ENCODE measurements around the gene PTPRN2.

PTPRN2 gene

DNA sequence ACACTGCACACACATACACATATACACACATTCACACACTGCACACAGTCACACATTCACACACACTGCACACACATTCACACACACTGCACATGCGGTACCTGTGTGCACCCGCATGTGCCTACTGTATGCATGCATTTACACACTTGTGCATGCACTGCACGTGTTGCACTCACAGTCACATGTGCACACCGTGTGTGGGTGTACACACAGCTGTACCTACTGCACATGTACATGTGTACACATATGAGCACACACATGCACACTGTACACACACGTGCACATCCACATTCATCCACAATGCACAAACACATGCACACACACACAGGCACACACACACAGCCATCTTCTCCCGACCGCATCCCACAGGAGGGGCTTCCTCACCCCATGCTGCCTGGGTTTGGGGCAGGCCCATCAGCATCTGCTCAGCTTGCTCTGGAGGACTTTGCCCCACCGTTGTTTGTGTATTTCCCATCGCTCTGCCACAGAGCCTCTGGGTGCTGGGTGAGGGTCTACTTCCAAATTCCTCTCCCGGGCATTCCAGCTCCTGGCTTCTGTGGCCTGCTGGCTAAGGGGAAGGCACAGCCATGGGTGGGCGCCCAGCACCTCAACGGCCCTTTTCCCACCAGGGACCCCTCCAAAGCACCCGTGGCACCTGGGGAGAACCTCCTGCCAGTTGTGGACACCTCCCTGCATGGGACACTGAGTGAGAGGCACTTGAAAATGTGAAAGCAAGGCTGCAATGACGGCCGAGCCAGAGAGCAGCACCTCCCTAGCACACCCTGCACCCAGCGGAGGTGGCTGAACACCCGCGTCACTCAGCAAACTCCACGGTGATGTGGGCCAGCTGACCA lies 324.3 kb downstream of the PTPRN2 start:
- TF ChIP-seq ZFX (IDR thresholded peaks at IDR 0.05; ENCODE audit: borderline replicate concordance): no peak
- TF ChIP-seq, protein P1, sequence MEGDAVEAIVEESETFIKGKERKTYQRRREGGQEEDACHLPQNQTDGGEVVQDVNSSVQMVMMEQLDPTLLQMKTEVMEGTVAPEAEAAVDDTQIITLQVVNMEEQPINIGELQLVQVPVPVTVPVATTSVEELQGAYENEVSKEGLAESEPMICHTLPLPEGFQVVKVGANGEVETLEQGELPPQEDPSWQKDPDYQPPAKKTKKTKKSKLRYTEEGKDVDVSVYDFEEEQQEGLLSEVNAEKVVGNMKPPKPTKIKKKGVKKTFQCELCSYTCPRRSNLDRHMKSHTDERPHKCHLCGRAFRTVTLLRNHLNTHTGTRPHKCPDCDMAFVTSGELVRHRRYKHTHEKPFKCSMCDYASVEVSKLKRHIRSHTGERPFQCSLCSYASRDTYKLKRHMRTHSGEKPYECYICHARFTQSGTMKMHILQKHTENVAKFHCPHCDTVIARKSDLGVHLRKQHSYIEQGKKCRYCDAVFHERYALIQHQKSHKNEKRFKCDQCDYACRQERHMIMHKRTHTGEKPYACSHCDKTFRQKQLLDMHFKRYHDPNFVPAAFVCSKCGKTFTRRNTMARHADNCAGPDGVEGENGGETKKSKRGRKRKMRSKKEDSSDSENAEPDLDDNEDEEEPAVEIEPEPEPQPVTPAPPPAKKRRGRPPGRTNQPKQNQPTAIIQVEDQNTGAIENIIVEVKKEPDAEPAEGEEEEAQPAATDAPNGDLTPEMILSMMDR (IDR thresholded peaks at IDR 0.05): no peak
- H3K27ac ChIP-seq: no peak overlapping the region

DNA sequence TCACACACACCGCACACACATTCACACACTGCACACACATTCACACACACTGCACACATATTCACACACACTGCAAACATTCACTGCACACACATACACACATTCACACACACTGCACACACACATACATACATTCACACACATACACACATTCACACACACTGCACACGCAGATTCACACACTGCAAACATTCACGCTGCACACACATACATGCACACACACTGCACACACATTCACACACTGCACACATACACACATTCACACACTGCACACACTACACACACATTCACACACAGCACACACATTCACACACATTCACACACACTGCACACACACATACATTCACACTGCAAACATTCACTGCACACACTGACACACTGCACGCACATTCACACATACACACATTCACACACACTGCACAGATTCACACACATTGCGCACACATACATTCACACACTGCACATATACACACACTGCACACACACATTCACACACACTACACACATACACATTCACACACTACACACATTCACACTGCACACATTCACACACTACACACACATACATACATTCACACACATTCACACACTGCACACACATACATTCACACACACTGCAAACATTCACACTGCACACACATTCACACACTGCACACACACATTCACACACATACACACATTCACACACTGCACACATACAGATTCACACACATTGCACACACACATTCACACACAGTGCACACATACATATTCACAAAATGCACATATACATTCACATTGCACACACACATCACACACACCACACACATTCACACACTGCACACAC lies 325.1 kb downstream of the PTPRN2 start:
- no peak for TF ChIP-seq ZFX (IDR thresholded peaks at IDR 0.05; ENCODE audit: borderline replicate concordance)
- TF ChIP-seq, protein P1 (IDR thresholded peaks at IDR 0.05): no peak
- H3K27ac ChIP-seq: no peak overlapping the region

DNA sequence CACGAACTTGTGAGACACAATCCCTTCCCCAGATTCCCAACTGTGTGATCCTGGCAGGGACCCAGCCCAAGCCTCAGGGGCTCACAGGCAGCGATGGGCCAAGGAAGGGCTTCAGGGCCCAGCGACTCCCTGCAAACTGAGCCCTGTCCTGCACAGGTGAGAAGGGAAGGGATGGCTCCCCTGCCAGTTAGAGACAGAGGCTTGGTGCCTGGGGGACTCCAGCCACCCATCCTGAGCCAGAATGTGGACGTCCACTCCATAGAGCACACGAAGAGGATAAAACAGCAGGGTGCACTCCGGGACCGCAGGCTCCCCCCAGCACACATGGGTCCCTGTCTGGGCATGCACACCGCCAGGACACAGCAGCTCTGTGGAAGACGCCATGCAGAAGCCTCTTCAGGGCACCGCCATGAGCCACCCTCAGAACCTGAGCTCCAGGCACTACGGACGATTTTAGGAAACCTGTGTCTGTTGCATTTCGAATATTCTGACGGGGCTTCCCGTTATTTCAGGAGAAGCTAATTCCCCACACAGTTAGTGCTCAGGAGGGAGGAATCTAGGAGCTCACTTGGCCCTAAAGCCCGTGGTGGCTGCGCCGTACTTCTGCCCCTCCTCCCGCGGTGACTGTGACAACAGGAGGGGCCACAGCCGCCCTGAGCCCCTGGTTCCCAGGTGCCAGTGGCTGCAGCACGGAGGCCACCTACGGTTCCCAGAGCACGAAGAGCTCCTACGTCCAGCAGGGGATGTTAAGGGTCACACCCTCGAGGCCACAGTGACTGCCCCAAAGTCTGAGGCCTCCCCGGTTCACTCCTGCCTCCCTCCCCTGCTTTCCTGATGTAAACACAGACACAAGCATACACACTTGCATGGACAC lies 326.0 kb downstream of the PTPRN2 start:
- H3K27ac ChIP-seq: no peak overlapping the region
- no peak for TF ChIP-seq ZFX (IDR thresholded peaks at IDR 0.05; ENCODE audit: borderline replicate concordance)
- TF ChIP-seq, protein P1 (IDR thresholded peaks at IDR 0.05): no peak

DNA sequence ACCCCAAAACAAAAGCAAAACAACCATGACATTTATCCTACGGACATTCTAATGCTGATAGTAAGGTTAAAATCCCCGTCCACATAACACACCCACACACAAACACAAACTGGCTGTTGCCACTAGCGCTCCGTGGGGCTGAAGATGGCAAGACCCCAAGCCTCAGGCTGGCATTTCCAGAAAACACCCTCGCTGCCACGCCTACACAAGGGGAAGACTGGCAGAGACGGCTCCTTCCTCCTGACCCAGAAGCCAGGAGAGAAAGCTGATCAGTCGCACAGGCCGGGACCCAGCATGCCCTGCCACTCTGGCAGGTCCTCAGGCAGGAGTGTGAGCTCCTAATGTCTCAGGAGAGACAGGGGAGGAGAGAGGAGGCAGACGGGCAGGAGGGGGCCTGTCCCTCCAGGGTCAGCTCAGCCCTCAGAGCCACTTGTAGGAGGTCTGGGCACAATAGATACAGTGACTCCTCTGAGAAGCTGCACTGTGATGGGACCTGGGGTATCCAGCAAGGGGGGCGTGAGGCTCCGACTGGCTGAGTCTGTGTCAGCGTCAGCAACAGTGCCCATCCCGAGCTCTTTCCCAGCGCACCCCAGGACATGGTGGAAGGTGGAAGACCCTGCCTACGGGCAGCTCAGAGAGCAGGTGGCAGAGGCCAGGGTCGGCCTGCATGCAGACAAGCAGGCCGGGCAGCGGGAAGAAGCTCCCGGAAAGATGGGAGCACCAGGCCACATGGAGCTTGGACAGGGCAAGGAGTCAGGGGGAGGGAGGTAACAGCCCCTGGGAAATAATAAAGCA lies 326.9 kb downstream of the PTPRN2 start:
- no peak overlapping the region for H3K27ac ChIP-seq
- no peak for TF ChIP-seq ZFX (IDR thresholded peaks at IDR 0.05; ENCODE audit: borderline replicate concordance)
- TF ChIP-seq, protein P1 (IDR thresholded peaks at IDR 0.05): no peak

DNA sequence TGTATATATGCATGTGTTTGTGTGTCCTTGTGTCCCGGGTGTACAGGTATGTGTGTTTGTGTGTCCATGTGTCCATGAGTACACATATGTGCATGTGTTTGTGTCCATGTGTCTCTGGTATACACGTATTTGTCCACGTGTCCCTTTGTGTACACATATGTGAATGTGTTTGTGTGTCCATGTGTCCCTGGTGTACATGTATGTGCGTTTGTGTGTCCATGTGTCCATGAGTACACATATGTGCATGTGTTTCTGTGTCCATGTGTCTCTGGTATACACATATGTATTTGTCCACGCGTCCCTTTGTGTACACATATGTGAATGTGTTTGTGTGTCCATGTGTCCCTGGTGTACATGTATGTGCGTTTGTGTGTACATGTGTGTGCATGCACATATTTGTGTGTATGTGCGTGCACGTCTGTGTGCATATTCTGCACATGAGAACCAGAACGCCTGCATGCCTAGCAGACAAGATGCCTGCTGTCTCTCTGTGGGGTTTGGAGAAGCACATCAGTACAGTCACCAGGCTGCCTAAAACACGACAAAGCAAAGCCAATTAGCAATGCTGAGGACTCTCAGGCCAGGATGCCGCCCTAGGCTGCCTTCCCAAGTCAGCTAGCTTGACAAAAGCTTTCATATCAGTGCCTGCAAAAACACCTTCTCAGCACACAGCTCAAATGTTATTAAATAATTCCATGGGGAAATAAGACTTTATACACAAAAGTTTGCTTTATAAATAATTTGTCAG lies 327.8 kb downstream of the PTPRN2 start:
- no peak overlapping the region for H3K27ac ChIP-seq
- TF ChIP-seq, protein P1 (IDR thresholded peaks at IDR 0.05): no peak
- no peak for TF ChIP-seq ZFX (IDR thresholded peaks at IDR 0.05; ENCODE audit: borderline replicate concordance)

DNA sequence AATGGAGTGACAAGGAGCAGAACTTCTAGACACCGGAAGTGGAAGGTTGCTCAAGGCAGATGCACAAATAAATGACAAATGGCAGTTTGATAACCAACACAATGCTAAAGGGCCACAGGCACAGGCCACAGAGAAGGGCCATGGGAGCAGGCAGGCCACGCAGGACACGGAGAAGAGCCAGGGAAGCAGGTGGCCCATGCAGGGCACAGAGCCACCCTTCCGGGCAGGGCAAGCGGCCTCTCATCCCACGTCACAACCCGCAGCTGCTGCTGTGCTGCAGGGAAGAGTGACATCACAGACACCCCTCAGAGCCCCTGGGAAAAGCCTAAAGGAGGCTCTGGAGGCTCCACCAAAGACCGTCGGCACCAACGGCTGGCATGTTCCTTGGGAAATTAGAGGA lies 328.5 kb downstream of the PTPRN2 start:
- TF ChIP-seq ZFX (IDR thresholded peaks at IDR 0.05; ENCODE audit: borderline replicate concordance): no peak
- TF ChIP-seq, protein P1 (IDR thresholded peaks at IDR 0.05): no peak
- no peak overlapping the region for H3K27ac ChIP-seq
